Mucosa of descending colon (tissue), 3 donors: ENCODE measurements around the gene FYCO1. TPM values are rescaled to one million over a fixed set of nuclear protein-coding genes. Genes with fewer than 3 reads are reported as not detected.

ENCODE experiments used
- ATAC-seq: fragments of 200-7000 bp; cut with Tn5 transposase; one replicate; pipeline ENCODE4 v1.9.1; 2020; ENCODE audit warnings: mild to moderate bottlenecking, moderate library complexity
- DNase-seq, 3 donors: peaks; one replicate each; pipeline ENCODE4 v3.0.0-alpha.2; 2020
- H3K36me3 ChIP-seq: fragments of 200-600 bp; one replicate; pipeline ENCODE4 v1.8.0; 2021; ENCODE audit warnings: low read depth, mild to moderate bottlenecking
- H3K4me1 ChIP-seq: fragments of 200-600 bp; one replicate; pipeline ENCODE4 v1.8.0; 2021; ENCODE audit warnings: low read depth, mild to moderate bottlenecking
- H3K4me3 ChIP-seq: fragments of 200-600 bp; one replicate; pipeline ENCODE4 v1.8.0; 2021; ENCODE audit warnings: mild to moderate bottlenecking
- H3K9me3 ChIP-seq: fragments of 200-600 bp; one replicate; pipeline ENCODE4 v1.8.0; 2021; ENCODE audit warnings: mild to moderate bottlenecking
- intact Hi-C, 2 donors: fragments of 100-400 bp; cut with DNase I in 1 of 2; cut with micrococcal nuclease in 1 of 2; formaldehyde crosslinking; loops; one replicate each; pipeline versions ENCODE4 v1.11.0 to v1.11.1; 2022; cut with DNase I, micrococcal nuclease
- total RNA-seq, 3 donors: library from RNA; stranded (reverse); fragmentation: NEBNext Ultra II Directional in 2 of 3; extraction: Animal tissue kit (Norgen Biotek cat#: 25700) in 2 of 3; gene quantifications; one replicate each; pipeline versions ENCODE4 v1.2.1 to v1.2.4, GENCODE V29; 2021 to 2023
- TF ChIP-seq, protein P1 (sequence below): fragments of 200-600 bp; IDR thresholded peaks from one replicate; pipeline ENCODE4 v1.8.0; 2022; ENCODE audit warnings: antibody characterized with exemption, mild to moderate bottlenecking
- donor health status: DM: no; HTN: no; CAD: no; lungs with moderate emphysema.
- donor health status: DM: no; HTN: no; CAD: no.
- donor health status: DM: no; HTN: yes; CAD: no.

Gene FYCO1
- total RNA-seq, 3 donors from 2014 or later = 25.4 to 76.5 (median 27.7) TPM

DNA sequence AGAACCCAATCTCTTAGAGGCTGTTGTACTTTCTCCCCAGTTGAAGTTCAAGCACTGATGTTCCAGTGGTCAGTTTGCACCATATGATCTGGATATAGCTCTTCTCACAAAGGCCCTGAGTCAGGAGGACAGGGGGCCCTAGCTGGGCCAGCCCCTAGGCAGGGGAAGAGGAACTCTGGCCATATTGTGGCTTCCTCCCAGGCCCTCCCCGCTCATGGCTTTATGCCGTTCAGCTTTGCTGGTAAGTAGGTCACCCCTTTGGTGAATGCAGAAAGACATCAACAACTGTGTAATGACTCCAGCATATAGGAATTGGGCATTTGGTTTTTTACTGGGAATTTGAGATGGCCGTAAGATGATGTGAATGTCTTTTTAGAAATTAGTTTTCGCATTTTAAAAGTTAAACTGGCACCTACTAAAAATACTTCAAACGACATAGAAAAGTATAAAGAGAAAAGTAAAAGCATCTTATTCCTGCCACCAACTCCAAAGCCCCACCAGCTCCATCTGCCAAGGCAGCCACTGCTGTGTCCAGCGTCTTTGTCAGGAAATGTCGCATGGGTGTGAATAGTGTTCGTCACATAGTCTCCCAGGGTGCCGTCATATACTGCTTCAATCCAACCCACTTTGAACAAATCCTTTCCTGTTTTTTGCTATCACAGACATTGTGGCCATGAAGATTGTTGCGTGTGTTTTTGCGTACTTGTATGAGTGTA is 84.0 kb downstream of the FYCO1 start:
- no peak overlapping the region for H3K4me3 ChIP-seq
- H3K36me3 ChIP-seq = no peaks in the 10 kb centered on the region
- intact Hi-C loops = loop anchor here in 1 of 2 donors (10.0 kb wide), 1 partner anchor 147 kb away; no protein-coding TSS in a partner anchor
- no peaks in the 10 kb centered on the region for H3K9me3 ChIP-seq
- no peaks in the 10 kb centered on the region for H3K4me1 ChIP-seq
- TF ChIP-seq, protein P1, sequence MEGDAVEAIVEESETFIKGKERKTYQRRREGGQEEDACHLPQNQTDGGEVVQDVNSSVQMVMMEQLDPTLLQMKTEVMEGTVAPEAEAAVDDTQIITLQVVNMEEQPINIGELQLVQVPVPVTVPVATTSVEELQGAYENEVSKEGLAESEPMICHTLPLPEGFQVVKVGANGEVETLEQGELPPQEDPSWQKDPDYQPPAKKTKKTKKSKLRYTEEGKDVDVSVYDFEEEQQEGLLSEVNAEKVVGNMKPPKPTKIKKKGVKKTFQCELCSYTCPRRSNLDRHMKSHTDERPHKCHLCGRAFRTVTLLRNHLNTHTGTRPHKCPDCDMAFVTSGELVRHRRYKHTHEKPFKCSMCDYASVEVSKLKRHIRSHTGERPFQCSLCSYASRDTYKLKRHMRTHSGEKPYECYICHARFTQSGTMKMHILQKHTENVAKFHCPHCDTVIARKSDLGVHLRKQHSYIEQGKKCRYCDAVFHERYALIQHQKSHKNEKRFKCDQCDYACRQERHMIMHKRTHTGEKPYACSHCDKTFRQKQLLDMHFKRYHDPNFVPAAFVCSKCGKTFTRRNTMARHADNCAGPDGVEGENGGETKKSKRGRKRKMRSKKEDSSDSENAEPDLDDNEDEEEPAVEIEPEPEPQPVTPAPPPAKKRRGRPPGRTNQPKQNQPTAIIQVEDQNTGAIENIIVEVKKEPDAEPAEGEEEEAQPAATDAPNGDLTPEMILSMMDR = no peak
- DNase-seq = no peak
- no peak for ATAC-seq

DNA sequence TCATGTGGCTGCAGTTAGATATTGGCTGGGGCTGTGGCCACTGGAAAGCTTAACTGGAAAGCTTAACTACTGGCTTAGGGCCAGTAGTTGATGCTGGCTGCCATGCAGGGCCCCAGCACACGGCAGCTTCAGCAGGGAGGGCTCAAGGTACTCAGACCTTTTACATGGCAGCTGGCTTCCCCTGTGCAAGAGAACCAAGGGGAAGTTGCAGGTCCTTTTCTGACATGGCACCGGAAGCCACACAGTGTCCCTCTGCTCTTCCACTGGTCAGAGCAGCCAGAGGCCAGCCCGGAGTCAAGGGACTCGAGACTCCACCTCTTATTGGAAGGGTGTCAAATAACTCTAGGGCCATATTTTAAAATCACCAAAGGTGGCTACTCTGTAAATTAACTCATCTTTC is 84.7 kb downstream of the FYCO1 start:
- no peaks in the 10 kb centered on the region for H3K9me3 ChIP-seq
- no peaks in the 10 kb centered on the region for H3K4me1 ChIP-seq
- DNase-seq = no peak
- TF ChIP-seq, protein P1 = no peak
- no peak for ATAC-seq
- H3K36me3 ChIP-seq = no peaks in the 10 kb centered on the region
- intact Hi-C loops = loop anchor here in 1 of 2 donors (10.0 kb wide), 1 partner anchor 146 kb away; no protein-coding TSS in a partner anchor
- H3K4me3 ChIP-seq = no peak overlapping the region

DNA sequence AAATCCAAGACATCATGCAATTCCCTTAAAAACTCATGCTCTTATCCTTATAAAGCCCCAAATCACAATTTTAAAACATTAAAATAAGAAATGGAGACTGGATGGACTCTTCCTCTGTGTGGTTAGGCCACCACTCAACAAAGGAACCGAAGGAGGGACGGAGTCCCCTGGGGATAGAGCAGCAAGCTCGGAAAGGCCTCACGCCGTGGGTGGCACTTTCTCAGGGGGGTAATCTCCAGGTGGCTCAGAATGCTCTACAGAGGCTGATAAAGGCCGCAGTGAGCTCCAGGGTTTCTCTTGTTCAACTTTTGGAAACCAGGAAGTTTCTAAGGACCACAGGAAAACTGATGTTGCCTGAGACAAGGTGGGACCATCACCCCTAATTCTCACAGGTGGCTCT is 86.1 kb downstream of the FYCO1 start:
- TF ChIP-seq, protein P1 = no peak
- intact Hi-C loops = no loop called here
- no peaks in the 10 kb centered on the region for H3K9me3 ChIP-seq
- no peak for DNase-seq
- H3K36me3 ChIP-seq = no peaks in the 10 kb centered on the region
- no peak for ATAC-seq
- no peaks in the 10 kb centered on the region for H3K4me1 ChIP-seq
- no peak overlapping the region for H3K4me3 ChIP-seq

DNA sequence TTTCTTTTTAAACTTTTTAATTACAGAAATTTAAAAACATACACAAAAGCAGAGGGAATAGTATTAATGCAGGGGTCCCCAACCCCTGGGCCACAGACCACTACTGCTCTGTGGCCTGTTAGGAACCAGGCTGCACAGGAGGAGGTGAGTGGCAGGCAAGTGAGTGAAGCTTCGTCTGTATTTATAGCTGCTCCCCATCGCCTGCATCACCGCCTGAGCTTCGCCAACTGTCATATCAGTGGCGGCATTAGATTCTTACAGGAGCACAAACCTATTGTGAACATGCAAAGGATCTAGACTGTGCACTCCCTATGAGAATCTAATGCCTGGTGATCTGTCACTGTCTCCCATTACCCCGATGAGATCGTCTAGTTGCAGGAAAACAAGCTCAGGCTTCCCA is 86.9 kb downstream of the FYCO1 start:
- Histone ChIP-seq H3K36me3 (no peaks in the 10 kb centered on the region), H3K4me3 (no peak overlapping the region), H3K9me3 (no peaks in the 10 kb centered on the region), H3K4me1 (no peaks in the 10 kb centered on the region)
- DNase-seq (no peak), ATAC-seq (no peak)
- TF ChIP-seq, protein P1 = no peak
- intact Hi-C loops = no loop called here

DNA sequence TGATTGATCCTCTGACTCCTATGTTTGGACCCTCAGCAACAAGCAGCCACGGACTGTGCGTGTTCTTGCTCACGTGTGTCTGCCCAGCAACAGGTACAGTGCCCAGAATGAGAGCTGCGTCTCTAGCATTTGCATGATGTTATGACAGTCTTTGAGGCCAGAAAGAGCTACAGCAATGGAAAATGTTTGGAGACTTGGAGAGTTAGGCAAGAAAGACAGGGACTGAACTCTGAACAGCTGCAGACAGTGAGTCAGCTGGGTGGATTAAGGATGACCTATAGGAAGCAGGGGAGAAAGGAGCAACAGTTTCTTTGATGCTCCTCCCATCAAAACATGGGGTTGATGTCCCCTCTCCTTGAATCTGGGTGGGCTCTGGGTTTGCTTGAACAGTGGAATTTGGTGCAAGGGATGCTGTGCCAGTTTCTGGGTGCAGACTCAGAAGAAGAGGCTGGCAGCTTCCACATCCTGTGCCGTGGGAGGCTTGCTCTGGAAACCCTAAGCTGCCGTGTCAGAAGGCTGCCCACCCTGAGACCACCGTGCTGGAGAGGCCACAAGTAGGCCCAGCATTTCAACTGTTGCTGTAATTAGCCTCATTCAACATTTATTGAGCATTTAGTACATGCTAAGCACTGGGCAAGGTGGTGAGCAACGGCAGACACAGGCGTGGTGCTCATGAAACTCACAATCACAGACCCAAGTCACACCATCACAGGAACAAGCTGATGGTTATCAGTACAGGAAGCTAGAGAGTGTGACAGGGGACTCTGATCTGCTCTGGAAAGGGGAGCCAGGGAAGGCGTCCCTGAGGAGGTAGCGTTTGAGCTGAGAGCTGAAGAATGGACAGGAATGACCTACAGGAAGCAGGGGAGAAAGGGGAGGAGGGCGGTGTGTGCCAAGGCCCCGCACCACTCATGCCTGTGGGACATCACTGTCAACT is 87.6 kb downstream of the FYCO1 start:
- no peaks in the 10 kb centered on the region for H3K4me1 ChIP-seq
- H3K9me3 ChIP-seq = no peaks in the 10 kb centered on the region
- no peak overlapping the region for H3K4me3 ChIP-seq
- no peak for DNase-seq
- no peaks in the 10 kb centered on the region for H3K36me3 ChIP-seq
- intact Hi-C loops = no loop called here
- TF ChIP-seq, protein P1 = no peak
- ATAC-seq = peak; percentile 53
